Neural crest cell (in vitro differentiated cells): ENCODE data around the gene SHROOM3. TPM values are rescaled to one million over a fixed set of nuclear protein-coding genes. Genes with fewer than 3 reads are reported as not detected.

Source experiments
- DNase-seq: peaks from one replicate; pipeline ENCODE4 v3.0.0; 2021; ENCODE audit warnings: low read depth, mixed read lengths, low spot score
- H3K27ac Mint-ChIP-seq: one replicate; pipeline ENCODE4 v1.8.0; 2021; ENCODE audit warnings: mild to moderate bottlenecking, mixed read lengths; ENCODE audit not compliant: unreplicated experiment
- H3K27me3 Mint-ChIP-seq: 2 replicates; pipeline ENCODE4 v1.8.0; 2021; ENCODE audit warnings: low read depth, mild to moderate bottlenecking, mixed read lengths
- H3K36me3 Mint-ChIP-seq: 2 replicates; pipeline ENCODE4 v1.8.0; 2021; ENCODE audit warnings: low read depth, mild to moderate bottlenecking, mixed read lengths
- H3K4me1 Mint-ChIP-seq: 2 replicates; pipeline ENCODE4 v1.8.0; 2021; ENCODE audit warnings: mixed read lengths
- H3K4me3 Mint-ChIP-seq: one replicate; pipeline ENCODE4 v1.8.0; 2021; ENCODE audit warnings: mild to moderate bottlenecking, mixed read lengths
- H3K9me3 Mint-ChIP-seq: 2 replicates; pipeline ENCODE4 v1.8.0; 2021; ENCODE audit warnings: mixed read lengths
- total RNA-seq: library from RNA; stranded (reverse); gene quantifications from 2 replicates; pipeline ENCODE4 v1.2.1, GENCODE V29; 2021
- TF ChIP-seq, protein P1 (sequence below): fragments of 200-600 bp; sonication (generic); conservative IDR thresholded peaks from 2 replicates; pipeline ENCODE4 v1.5.0; 2021; ENCODE audit warnings: antibody characterized with exemption, mild to moderate bottlenecking

Gene SHROOM3
- total RNA-seq, 1 donor from 2014 or later, result 40.1 TPM

DNA sequence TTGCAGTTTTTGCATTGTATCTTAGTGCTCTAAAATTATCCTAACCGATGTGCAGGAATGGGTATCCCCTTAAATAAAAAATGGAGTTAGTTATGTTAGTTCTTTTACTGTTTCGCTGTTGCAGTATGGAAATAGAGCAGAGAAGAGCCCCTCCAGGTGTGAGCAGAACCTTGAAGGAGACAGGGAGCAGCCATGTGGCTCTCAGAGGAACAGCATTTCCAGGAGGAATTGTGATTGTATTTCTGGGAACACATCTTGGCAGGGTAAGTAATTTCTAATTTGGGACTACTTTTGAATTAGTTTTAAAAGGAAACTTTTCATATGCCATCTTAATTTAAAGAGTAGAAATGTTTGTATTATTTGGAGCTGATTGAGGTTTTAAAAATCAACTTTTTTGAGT is 8.8 kb upstream of the SHROOM3 start:
- Mint-ChIP-seq H3K4me3 (no peak overlapping the region), H3K27me3 (no peaks in the 10 kb centered on the region), H3K27ac (no peak overlapping the region), H3K9me3 (no peaks in the 10 kb centered on the region), H3K36me3 (no peaks in the 10 kb centered on the region), H3K4me1 (peaks cover 18% of the 10 kb centered on the region)
- TF ChIP-seq, protein P1, sequence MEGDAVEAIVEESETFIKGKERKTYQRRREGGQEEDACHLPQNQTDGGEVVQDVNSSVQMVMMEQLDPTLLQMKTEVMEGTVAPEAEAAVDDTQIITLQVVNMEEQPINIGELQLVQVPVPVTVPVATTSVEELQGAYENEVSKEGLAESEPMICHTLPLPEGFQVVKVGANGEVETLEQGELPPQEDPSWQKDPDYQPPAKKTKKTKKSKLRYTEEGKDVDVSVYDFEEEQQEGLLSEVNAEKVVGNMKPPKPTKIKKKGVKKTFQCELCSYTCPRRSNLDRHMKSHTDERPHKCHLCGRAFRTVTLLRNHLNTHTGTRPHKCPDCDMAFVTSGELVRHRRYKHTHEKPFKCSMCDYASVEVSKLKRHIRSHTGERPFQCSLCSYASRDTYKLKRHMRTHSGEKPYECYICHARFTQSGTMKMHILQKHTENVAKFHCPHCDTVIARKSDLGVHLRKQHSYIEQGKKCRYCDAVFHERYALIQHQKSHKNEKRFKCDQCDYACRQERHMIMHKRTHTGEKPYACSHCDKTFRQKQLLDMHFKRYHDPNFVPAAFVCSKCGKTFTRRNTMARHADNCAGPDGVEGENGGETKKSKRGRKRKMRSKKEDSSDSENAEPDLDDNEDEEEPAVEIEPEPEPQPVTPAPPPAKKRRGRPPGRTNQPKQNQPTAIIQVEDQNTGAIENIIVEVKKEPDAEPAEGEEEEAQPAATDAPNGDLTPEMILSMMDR, result peak; percentile 29
- no peak for DNase-seq

DNA sequence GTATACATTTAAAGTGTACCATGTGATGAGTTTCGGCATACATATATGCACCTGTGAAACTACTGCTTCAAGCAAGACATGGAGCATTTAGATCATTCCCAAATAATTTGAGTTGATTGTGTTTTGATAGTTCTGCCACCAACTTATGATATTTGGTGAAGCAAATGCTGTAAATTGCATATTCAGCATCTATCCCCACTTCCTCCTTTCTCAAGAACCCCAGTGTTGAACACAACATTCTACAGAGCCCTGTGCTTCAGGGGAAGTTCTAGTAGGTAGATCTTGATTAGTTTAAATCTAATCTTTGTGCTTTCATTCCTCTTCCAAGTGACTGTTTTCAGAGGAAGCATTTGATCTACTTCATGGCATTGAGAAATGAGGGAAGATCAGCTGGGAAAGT is 5.4 kb upstream of the SHROOM3 start:
- Mint-ChIP-seq H3K27me3 (no peaks in the 10 kb centered on the region), H3K4me1 (peaks cover 26% of the 10 kb centered on the region), H3K36me3 (no peaks in the 10 kb centered on the region), H3K27ac (no peak overlapping the region), H3K9me3 (no peaks in the 10 kb centered on the region), H3K4me3 (no peak overlapping the region)
- TF ChIP-seq, protein P1, result no peak
- no peak for DNase-seq

DNA sequence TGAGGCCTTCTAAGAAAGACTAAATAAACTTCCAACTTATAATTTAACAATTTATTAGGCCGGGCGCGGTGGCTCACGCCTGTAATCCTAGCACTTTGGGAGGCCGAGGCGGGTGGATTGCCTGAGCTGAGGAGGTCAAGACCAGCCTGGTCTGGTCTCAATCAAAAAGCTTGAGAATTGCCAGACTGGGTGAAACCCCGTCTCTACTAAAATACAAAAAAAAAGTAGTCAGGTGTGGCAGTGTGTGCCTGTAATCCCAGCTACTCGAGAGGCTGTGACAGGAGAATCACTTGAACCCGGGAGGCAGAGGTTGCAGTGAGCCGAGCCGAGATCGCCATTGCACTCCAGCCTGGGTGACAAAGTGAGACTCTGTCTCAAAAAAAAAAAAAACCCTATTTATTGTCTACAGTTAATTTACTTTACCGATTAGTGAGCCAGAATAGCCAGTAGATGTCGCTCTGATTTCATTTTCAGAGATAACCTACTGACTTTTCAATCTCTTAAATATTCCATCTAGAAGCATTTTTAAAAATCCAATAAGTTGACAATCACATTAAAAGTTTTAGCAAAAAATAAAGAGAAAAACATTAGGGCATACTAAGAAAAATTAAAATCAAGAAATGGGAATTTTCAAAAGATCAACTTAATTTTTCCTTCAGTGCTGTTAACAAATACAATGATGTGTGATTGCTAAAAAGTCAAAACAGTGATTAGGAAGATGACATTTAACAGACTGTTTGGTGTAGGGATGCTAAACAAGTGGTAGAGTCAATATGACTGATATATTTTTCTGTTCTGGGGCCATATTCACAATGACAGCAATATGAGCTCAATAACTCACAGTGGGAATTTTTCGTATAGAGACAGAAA is 4.3 kb upstream of the SHROOM3 start:
- H3K27me3 Mint-ChIP-seq, result no peaks in the 10 kb centered on the region
- H3K4me1 Mint-ChIP-seq, result peaks cover 37% of the 10 kb centered on the region
- no peaks in the 10 kb centered on the region for H3K9me3 Mint-ChIP-seq
- TF ChIP-seq, protein P1, result peak; percentile 91
- peak overlapping the region; percentile 60 for H3K27ac Mint-ChIP-seq
- peak; percentile 23 for DNase-seq
- H3K36me3 Mint-ChIP-seq, result no peaks in the 10 kb centered on the region
- H3K4me3 Mint-ChIP-seq, result peak overlapping the region; percentile 57

DNA sequence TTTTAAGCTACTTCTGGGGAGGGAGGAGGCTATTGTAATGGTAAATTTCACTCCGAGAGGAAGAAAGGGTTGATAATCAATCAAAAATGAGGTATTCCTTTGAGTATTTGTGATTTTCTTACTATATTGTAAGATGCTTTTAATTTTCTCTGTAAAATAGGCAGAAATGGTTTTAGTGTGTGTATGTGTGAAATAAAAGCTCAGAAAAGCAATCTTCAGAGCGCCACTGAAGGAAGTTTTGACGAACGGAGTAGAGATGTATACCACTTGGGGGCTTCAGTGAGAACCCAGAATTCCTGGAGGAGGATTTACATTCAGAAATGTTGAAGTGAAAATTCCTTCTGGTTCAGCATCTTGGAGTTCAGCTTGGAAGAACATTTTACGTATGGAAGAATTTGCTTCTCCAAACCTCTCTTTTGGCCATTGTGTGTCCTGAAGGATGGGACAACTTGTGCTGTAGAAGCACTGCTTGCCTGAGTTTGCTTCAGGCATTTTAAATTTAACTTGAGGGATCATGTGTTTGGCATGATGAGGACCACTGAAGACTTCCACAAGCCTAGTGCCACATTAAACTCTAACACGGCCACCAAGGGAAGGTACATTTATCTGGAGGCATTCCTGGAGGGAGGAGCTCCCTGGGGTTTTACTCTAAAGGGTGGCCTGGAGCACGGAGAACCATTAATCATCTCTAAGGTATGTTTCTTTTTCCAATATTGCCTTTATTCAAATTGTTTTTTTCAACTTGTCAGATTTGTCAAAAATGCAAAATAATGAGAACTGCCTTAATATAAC is 695 bp downstream of the SHROOM3 start:
- peak overlapping the region; percentile 97 for H3K27ac Mint-ChIP-seq
- TF ChIP-seq, protein P1, result no peak
- H3K36me3 Mint-ChIP-seq, result peaks cover 11% of the 10 kb centered on the region
- peaks cover 69% of the 10 kb centered on the region for H3K4me1 Mint-ChIP-seq
- H3K9me3 Mint-ChIP-seq, result peaks cover 2% of the 10 kb centered on the region
- DNase-seq, result no peak
- H3K4me3 Mint-ChIP-seq, result peak overlapping the region; percentile 94
- H3K27me3 Mint-ChIP-seq, result no peaks in the 10 kb centered on the region

DNA sequence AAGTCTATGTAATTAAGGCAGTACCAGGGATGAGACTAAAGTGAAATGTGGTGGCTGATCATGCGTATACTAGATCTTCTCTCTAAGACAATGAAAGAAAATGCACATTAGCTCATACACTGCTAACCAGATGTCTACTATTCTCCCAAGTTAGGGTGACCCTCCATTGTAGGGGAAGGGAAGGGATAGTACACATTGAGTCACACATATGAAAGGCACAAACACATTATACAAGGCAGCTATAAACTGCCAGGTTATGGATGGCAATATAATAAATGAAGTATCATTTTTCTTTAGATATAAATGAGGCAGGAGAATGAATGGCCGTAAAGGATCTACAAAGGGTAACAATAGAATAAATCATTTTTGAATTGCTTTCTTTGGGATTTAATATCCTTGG is 4.5 kb downstream of the SHROOM3 start:
- Mint-ChIP-seq H3K9me3 (peaks cover 5% of the 10 kb centered on the region), H3K4me1 (peaks cover 67% of the 10 kb centered on the region), H3K27ac (no peak overlapping the region), H3K27me3 (no peaks in the 10 kb centered on the region), H3K4me3 (no peak overlapping the region), H3K36me3 (peaks cover 14% of the 10 kb centered on the region)
- TF ChIP-seq, protein P1, result no peak
- DNase-seq, result no peak
